IPS-18c (cell line): Measurements from ENCODE around the gene PRTFDC1.
"Not testable (repeated sequence)": the region's sequence is repeated elsewhere in the genome, so short reads cannot be mapped to it uniquely, and the experiment has no call there.

Source experiments
- H3K4me3 ChIP-seq: 2 replicates; pipeline ENCODE4 v1.7.0; 2013; ENCODE audit warnings: low read depth, mild to moderate bottlenecking, low read length, moderate library complexity; ENCODE audit not compliant: insufficient read depth
- H3K9me3 ChIP-seq: one replicate; pipeline ENCODE4 v1.6.1; 2013; ENCODE audit warnings: mild to moderate bottlenecking, low read length, moderate library complexity; ENCODE audit not compliant: control insufficient read depth, insufficient read depth

Gene PRTFDC1

DNA sequence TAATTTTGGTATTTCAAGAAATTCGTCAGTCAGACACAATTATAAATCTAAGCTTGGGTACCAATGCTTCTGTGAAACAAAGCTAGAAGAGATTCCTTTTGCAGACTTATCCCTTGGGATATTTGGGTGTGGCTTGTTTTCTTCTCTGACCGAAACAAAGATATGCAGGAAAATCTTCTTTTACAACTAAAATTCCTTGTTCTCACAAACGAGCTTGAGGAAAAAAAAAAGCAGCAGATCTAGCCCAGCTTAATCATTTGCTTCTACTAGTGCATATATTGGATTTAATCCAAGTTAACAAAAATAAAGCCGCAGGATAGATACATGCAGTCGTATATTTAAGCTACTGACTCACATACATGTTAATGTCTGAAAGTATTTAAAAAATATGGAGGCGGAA, 104.2 kb downstream of the PRTFDC1 start:
- H3K4me3 ChIP-seq, result no peak overlapping the region
- no peaks in the 10 kb centered on the region for H3K9me3 ChIP-seq

DNA sequence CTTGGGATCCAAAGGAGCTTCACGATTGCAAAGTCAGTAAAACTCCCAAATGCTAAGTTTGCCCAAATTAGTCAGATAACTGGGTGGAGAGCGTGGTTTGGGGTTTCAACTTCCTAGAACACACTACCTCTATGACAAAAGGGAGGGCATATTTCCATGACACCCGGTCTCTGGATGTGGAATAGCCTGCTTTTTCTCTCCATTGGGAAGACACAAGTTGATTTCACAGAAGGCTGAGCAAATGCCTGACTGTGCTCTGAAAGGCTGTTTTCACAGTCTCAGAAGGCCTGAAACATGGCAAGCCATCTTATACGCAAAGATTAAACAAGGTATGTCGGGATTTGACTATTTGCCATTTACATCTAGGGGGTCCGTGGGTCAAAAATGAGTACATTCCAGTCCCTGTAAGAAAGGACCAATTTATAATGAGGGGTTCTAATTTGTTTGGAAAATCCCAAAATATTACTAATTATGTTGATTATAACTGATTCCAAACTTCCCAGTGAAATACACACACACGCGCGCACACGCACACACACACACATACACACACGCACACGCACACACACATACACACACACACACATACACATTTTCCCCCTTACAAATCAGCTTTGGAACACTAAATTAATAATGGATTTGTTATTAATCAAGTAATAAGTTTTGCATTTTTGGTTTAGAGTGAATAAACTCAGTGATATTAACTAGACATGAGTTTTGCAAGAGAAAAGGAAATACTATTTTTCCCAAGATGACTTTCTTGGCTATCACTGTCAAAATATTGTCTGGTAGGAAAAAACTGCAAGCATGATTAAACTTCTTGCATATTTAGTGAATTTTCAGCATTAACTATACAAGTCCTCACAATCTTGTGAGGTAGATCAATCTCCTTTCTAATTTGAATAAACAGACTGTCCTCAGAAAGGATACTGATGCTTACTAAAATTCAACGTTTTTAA, 105.0 kb downstream of the PRTFDC1 start:
- Histone ChIP-seq H3K4me3 (no peak overlapping the region), H3K9me3 (no peaks in the 10 kb centered on the region)

DNA sequence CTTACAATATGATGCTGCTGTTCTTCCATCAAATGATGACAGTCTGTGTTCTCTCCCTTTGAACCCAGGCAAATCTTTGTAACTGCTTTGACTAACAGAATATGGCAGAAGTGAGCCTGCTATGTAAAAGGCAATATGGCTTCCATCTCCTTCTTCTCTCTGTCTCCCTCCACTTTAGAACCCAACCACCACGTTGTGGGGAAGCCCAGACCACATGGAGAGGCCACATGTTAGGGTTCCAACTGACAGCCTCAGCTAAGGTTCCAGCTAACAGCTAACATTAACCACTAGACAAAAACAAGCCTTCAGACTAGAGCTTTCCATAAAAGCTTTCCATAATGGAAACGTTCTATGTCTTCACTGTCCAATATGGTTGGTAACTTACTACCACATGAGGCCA, 107.7 kb downstream of the PRTFDC1 start:
- H3K4me3 ChIP-seq, result no peak overlapping the region
- no peaks in the 10 kb centered on the region for H3K9me3 ChIP-seq

DNA sequence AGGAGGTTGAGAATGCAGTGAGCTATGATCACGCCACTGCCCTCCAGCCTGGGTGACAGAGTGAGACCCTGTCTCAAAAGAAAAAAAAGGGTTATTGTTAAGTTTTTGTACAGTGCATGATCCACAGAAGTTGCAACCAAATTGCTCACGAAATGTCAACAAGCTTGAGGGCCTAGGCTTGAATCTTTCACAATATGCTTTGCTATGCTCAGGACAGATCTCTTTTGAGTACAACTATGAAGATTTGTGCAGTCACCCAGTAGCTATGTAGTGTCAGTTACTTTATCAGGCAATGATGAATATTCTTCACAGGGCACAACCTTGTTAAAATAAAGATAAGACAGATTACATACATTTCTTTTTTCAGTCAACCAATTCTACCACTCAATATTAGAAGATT, 109.2 kb downstream of the PRTFDC1 start:
- Histone ChIP-seq H3K4me3 (no peak overlapping the region), H3K9me3 (no peaks in the 10 kb centered on the region)

DNA sequence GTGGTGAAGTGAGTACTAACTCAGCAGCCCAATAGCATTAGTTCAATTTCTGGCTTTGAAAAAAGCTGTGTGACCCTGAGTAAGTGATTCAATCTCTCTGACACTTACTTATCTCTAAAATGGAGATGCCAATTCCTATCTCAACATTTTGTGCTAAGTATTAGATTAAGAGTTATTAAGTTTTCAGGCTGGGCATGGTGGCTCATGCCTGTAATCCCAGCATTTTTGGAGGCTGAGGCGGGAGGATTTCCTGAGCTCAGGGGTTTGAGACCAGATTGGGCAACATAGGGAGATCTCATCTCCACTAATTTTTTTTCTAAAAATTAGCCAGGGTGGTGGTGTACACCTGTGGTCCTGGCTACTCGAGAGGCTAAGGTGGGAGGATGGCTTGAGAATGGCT, 109.5 kb downstream of the PRTFDC1 start:
- H3K9me3 ChIP-seq, result no peaks in the 10 kb centered on the region
- H3K4me3 ChIP-seq, result no peak overlapping the region

DNA sequence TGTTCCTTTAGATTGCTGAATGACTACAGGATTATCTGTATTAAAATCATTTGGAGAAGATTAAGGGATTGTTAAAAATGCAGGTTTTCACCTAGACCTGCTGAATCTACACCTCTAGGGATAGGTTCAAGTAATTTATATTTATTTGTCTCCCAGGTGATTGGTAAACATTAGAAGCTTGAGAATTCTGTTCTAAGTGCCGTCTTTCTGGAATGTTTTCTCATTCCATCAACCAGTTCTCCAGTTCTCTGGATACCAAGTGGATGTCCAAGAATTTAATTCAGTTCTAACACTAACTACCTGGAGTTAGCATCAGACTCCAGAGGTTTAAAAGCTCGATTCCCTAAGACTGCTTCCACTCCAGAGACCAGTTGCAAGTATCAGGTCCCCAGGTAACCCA, 110.9 kb downstream of the PRTFDC1 start:
- H3K9me3 ChIP-seq, result no peaks in the 10 kb centered on the region
- no peak overlapping the region for H3K4me3 ChIP-seq

DNA sequence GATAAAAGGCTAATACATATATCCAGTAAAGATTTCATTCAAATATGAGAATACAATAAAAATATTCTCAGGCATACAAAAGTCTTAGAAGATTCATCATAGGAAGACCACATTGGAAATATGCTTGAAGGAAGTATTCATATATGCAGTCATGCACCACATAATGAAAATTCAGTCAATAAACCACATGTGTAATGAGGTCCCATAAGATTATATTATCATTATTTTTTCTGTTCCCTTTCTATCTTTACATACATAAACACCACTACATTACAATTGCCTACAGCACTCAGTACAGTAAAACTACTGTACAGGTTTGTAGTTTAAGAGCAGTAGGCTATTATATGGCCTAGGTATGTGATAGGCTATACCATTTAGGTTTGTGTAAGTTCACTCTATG, 111.6 kb downstream of the PRTFDC1 start:
- Histone ChIP-seq H3K9me3 (no peaks in the 10 kb centered on the region), H3K4me3 (no peak overlapping the region)

DNA sequence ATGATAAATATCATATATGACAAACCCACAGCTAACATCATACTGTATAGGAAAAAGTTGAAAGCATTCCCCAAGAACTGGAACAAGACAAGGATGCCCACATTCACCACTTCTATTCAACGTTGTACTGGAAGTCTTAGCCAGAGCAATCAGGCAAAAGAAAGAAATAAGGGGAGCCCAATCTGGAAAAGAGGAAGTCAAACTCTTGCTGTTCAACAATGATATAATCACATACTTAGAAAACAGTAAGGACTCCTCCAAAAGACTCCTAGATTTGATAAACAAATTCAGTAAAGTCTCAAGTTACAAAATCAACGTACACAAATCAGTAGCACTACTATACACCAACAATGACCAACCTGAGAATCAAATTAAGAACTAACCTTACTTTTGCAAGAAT, 114.6 kb downstream of the PRTFDC1 start:
- not testable (repeated sequence) for H3K9me3 ChIP-seq, H3K4me3 ChIP-seq

DNA sequence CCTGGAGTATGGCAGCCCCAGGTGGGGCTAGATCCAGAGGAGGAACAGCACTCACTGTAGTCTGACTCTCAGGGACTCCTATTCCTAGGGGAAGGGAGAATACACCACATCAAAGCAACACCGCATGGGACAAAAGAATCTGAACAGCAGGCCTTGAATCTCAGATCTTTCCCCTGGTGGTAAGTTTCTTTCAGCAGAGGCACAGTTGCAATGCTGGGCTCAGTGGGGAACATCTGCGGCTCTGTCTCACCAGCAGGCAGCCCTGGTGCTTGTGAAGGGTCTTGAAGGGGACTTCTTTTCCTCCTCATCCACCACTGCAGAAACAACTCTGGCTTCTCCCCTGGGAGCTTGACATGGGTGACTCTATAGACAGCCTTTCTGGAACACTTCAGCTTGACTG, 117.5 kb downstream of the PRTFDC1 start:
- Histone ChIP-seq H3K4me3 (no peak overlapping the region), H3K9me3 (no peaks in the 10 kb centered on the region)

DNA sequence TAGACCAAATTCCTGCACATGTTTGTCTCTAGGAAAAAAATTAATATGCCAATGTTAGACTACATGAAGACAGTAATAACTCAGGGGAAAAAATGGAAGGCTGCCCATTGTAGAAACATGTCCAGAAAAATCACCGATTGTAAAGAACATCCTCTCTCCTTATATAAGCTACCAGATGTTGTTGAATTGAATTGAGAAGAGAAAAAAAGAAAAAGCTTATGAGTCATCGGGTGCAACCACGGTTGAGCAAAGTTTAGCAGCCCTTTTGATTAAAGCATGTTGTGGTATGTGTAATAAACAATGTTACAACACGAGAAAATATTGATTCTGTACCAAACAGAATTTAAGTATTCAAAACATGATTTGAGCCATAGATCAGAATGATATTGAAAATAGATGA, 126.4 kb downstream of the PRTFDC1 start:
- no peaks in the 10 kb centered on the region for H3K9me3 ChIP-seq
- no peak overlapping the region for H3K4me3 ChIP-seq

DNA sequence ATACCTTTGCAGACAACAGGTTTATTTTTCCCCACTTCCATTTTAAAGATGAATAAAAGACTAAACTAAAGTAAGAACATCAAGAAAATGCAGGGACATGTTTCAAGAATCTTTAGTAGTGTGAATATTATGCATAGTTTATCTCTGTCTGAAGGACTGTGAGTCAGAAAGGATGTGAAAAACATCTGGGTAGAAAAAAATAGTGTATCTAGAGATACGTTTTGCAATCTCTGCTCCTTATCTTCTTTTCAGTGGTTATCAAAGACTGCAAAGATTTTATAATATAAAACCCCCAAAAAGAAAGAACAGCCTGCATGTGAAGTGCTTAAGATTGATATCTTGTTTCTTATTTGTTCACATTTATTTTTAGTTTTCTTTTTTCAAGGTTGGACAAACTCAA, 126.9 kb downstream of the PRTFDC1 start:
- no peak overlapping the region for H3K4me3 ChIP-seq

DNA sequence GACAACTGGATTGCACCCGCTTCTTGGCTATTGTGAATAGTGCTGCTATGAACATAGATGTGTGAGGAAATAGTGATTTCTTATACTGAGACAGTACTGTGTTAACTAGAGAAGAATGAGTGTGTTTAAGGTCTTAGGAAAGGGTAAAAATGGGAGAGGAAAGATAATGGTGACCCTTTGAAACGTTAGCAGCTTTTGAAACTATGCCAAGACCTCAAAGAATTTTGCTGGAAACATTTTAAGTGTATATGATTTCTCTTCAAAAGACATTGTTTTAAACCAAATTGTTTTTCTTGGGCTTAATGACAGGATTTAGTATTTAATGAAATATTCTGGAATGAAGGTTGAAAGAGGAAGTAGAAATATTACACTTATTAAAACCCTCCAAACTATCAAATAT, 127.9 kb downstream of the PRTFDC1 start:
- Histone ChIP-seq H3K9me3 (no peaks in the 10 kb centered on the region), H3K4me3 (no peak overlapping the region)

More for the DNA sequence above, 126.9 kb downstream of the PRTFDC1 start:
- no peaks in the 10 kb centered on the region for H3K9me3 ChIP-seq

DNA sequence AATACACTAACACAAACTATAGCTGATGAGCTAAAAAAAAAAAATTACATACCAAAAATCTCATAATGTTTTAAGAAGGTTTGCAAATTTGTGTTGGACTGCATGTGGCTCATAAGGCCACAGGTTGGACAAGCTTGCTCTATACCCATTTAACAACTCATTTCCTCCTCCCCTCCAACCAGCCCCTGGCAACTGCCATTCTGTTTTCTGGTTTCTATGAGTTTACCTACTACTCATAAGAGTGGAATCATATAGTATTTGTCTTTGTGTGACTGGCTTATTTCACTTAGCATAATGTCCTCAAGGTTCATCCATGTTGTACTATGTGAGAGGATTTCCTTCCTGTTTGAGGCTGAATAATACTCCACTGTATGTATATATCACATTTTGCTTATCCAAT, 128.3 kb downstream of the PRTFDC1 start:
- no peak overlapping the region for H3K4me3 ChIP-seq
- no peaks in the 10 kb centered on the region for H3K9me3 ChIP-seq

DNA sequence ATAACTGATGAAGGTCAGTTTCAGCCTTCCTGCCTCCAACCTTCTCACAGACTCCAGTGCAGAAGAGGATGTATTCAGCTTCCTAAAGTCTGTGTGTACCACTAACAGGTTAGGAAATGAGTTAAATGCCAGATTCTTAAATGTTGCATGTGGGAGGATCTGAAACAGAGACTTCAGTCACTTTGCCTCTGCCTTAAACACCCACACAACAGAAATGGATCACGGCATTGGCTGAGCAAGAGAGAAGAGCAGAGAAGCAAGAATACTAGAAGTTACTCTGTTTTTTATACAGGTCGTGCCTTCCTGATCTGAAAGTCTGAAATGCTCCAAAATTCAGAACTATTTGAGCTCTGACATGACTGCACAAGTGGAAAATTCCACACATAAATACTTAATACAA, 129.8 kb downstream of the PRTFDC1 start:
- no peak overlapping the region for H3K4me3 ChIP-seq

DNA sequence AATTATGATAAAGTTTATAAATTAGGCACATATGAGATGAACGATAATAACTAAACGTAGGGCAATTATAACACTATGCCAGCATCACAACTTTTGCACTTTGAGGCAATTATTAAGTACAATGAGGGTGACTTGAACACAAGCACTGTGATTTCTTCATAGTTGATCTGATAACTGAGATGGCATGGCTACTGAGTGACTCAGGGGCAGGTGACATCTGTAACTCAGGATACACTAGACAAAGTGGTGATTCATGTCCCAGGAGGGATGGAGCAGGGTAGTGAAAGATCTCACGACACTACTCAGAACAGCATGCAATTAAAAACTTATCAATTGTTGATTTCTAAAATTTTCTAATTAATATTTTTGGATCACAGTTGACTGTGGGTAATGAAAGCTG, 130.4 kb downstream of the PRTFDC1 start:
- Histone ChIP-seq H3K4me3 (no peak overlapping the region), H3K9me3 (no peaks in the 10 kb centered on the region)

More for the DNA sequence above, 129.8 kb downstream of the PRTFDC1 start:
- no peaks in the 10 kb centered on the region for H3K9me3 ChIP-seq

DNA sequence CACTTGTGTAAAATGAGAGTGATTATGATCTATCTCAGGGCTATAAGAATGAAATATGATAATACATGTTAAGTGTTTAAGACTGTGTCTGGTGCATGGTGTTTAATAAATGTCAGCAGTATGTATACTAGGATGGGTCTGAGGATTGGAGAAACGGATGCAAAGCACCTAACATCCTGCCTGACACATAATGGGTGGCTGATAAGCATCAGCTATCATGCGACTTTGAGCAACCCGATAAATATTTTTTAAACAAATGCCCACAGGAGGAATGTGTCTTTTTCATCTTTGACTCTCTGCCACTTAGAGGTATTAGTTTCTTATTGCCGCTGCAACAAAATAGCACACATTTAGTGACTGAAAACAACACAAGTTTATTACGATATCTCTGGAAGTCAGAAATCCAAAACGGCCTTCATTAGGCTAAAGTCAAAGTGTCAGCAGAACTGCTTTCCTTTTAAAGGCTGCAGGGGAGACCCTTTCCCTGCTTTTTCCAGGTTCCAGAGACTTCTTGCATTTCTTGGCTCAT, 135.5 kb downstream of the PRTFDC1 start:
- H3K4me3 ChIP-seq, result no peak overlapping the region
- no peaks in the 10 kb centered on the region for H3K9me3 ChIP-seq

DNA sequence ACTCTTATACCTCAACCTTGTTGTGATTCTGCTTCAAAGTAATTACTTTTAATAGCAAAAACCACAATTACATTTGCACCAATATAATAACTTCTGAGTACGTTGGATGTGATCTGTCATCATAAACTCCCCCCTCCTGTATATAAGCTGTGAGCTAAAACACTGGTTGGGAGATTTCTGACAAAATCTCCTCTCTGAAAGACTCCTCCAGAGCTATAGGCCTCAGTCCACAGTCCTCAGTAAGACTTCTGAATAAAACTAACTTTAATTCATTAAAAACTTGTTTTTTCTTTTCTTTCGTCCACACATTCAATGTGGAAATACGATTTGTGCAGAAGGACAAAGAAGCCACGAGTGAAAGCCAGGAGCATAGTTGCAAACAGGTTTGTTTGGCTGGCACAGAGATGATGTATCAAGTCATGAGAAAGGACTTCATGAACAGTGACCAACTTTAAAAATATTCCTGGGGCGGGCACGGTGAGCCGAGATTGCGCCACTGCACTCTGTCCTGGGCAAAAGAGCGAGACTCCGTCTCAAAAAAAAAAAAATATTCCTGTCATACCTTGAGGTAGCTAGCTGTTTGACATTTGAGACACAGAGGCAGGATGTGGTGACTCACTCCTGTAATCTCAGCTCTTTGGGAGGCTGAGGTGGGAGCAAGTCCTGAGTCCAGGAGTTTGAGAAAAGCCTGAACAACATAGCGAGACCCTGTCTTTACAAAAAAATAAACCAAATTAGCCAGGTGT, 137.7 kb downstream of the PRTFDC1 start:
- H3K9me3 ChIP-seq, result no peaks in the 10 kb centered on the region
- no peak overlapping the region for H3K4me3 ChIP-seq

DNA sequence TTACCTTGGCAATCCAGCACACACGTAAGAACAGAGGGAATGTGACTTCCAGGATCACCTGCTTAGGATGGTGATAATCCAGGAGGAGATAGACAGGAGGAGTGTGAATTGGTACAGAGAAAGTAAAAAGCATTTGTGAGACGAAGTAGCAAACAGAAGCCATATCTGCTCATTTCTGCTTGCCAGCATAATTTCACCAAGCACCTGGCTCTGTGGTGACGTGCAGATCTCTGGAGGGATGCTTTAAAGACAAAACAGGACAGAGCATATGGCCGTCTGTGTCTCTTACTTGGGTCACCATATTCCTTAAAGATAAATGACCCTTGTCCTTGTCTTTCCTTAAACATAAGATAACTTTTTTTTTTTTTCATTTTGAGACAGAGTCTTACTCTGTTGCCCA, 138.6 kb downstream of the PRTFDC1 start:
- Histone ChIP-seq H3K9me3 (no peaks in the 10 kb centered on the region), H3K4me3 (no peak overlapping the region)
